ENCODE results near the gene ARHGAP26. TPM values are rescaled to one million over a fixed set of nuclear protein-coding genes. Genes with fewer than 3 reads are reported as not detected.
A peak's percentile ranks its signal among the peaks of the same experiment; 100 is the strongest.

The ARHGAP26 gene
- total RNA-seq, 1 donor from 2014 or later: 17.1 TPM

- FAIRE-seq: no peak
- Histone ChIP-seq H3K27me3 (ENCODE audit: control insufficient read depth, insufficient read depth, low read length) (no peaks in the 10 kb centered on the region), H3K4me3 (ENCODE audit: low read depth, low read length) (no peak overlapping the region), H3K36me3 (ENCODE audit: control insufficient read depth, insufficient read depth, low read length) (no peaks in the 10 kb centered on the region)
- no peak for TF ChIP-seq CTCF (IDR thresholded peaks at IDR 0.05; ENCODE audit: insufficient read depth, low read length, severe bottlenecking)
- DNase-seq (ENCODE audit: low read depth): no peak
Observed at GRCh38 chr5:142777850-142778249, 7.7 kb downstream of the ARHGAP26 start.

DNA sequence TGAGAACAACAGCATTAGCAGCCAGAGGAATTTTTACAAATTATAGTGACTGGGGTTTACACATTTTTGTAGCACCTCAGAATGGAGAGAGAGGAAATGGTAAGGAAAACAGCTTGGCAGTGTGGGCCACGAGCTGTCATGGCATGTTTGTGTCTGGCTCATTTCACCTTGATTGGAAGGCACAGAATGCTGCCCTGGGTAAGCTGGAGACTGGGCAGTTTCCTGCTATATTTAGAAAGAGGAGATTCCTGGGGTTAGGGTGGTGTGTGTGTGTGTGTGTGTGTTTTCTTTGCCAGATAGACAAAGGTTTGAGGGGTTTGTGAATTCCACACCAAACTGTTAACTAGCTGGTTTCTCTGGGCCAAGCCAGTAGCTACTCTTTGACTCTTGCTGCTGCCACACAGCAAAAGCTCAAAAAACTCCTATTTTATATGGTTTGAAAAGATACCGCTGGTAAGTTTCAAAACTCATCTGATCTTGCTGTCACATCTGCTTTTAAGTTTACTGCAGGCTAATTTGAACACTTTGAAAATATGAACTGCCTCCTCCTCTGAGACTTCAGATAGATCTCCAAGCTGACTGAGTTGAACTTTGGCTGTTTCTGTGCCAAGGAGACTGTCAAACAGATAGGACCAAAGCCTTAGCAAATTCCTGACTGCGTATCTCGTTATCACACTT is 9.1 kb downstream of the ARHGAP26 start:
- FAIRE-seq (no peak), DNase-seq (ENCODE audit: low read depth) (peak; percentile 61)
- no peak for TF ChIP-seq CTCF (IDR thresholded peaks at IDR 0.05; ENCODE audit: insufficient read depth, low read length, severe bottlenecking)
- Histone ChIP-seq H3K27me3 (ENCODE audit: control insufficient read depth, insufficient read depth, low read length) (no peaks in the 10 kb centered on the region), H3K36me3 (ENCODE audit: control insufficient read depth, insufficient read depth, low read length) (no peaks in the 10 kb centered on the region), H3K4me3 (ENCODE audit: low read depth, low read length) (no peak overlapping the region)

DNA sequence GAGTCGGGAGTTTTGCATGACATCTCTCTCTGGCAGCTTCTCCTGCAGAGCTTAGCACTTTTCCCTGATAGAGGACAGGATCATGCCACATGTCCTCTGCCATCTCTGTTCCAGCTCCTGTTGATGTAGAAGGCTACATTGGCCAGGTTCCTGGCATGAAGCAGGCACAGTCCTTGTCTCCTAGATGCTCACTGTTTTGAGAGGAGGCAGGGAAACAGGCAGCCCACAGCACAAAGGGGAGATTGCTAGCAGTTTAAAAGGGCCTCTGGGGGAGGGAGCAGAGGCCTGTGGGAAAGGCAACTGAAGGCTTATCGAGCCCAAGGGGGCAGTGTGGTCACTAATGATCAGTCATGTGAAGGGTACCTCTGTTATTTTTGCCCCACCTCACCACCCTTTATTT is 10.7 kb downstream of the ARHGAP26 start:
- DNase-seq (ENCODE audit: low read depth) (no peak), FAIRE-seq (no peak)
- no peak overlapping the region for H3K4me3 ChIP-seq (ENCODE audit: low read depth, low read length)
- no peak for TF ChIP-seq CTCF (IDR thresholded peaks at IDR 0.05; ENCODE audit: insufficient read depth, low read length, severe bottlenecking)
- H3K27me3 ChIP-seq (ENCODE audit: control insufficient read depth, insufficient read depth, low read length): no peaks in the 10 kb centered on the region
- H3K36me3 ChIP-seq (ENCODE audit: control insufficient read depth, insufficient read depth, low read length): no peaks in the 10 kb centered on the region

DNA sequence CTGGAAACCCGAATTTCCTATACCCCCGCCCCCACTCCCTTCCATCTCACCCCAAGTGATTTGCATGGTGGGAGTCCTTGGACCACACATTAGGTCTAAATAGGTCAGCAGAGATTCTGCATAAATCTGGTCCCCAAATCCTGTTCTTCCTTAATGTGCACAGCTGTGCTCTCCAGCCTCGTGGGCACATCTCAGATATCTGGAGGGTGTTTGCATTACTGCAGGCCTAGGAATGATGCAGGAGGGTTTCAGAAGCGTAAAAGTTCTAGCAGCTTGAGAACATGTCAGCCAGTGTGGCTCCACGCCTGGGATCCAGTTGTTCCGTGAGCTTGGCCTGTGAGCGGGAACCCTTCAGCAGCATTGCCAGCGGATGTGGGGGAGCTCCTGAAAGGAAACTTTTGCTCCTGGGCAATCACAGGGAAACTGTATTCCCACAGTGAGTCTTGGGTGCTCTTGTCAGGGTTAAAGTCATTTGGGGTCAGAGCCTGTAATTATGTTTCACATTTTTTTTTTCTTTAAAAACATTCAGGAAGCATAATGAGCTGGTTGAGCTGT is 12.9 kb downstream of the ARHGAP26 start:
- FAIRE-seq (no peak), DNase-seq (ENCODE audit: low read depth) (no peak)
- Histone ChIP-seq H3K27me3 (ENCODE audit: control insufficient read depth, insufficient read depth, low read length) (no peaks in the 10 kb centered on the region), H3K36me3 (ENCODE audit: control insufficient read depth, insufficient read depth, low read length) (no peaks in the 10 kb centered on the region), H3K4me3 (ENCODE audit: low read depth, low read length) (no peak overlapping the region)
- TF ChIP-seq CTCF (IDR thresholded peaks at IDR 0.05; ENCODE audit: insufficient read depth, low read length, severe bottlenecking): no peak

GRCh38 chr5:142783601-142784341 is 13.6 kb downstream of the ARHGAP26 start:
- no peaks in the 10 kb centered on the region for H3K27me3 ChIP-seq (ENCODE audit: control insufficient read depth, insufficient read depth, low read length)
- DNase-seq (ENCODE audit: low read depth): no peak
- H3K36me3 ChIP-seq (ENCODE audit: control insufficient read depth, insufficient read depth, low read length): no peaks in the 10 kb centered on the region
- FAIRE-seq: no peak
- no peak for TF ChIP-seq CTCF (IDR thresholded peaks at IDR 0.05; ENCODE audit: insufficient read depth, low read length, severe bottlenecking)
- H3K4me3 ChIP-seq (ENCODE audit: low read depth, low read length): no peak overlapping the region

Measured in bronchial epithelial cell (primary cell).